Spleen (tissue), 11 donors: ENCODE data around the gene MEI1. TPM values are rescaled to one million over a fixed set of nuclear protein-coding genes. Genes with fewer than 3 reads are reported as not detected.

Experiments
- DNase-seq: peaks from one replicate; pipeline ENCODE4 v3.0.0-alpha.2; 2020
- H3K27ac ChIP-seq, 8 donors: fragments of 200-600 bp; sonication (generic) in 7 of 8; 1 replicate in 4 of 8; 2 replicates in 4 of 8; pipeline versions ENCODE4 v1.5.0 to v1.8.0; 2016 to 2021; ENCODE audit warnings: inconsistent platforms in 4 of 8, mild to moderate bottlenecking in 4 of 8, moderate library complexity in 1 of 8
- H3K27me3 ChIP-seq, 7 donors: fragments of 200-600 bp; sonication (generic) in 6 of 7; replicated peaks in 1 of 7; 1 replicate in 4 of 7; 2 replicates in 3 of 7; pipeline versions ENCODE4 v1.5.0 to v1.8.0; 2016 to 2021; ENCODE audit warnings: inconsistent platforms in 3 of 7, mild to moderate bottlenecking in 1 of 7
- H3K36me3 ChIP-seq, 6 donors: fragments of 200-600 bp; sonication (generic) in 5 of 6; 1 replicate in 4 of 6; 2 replicates in 2 of 6; pipeline versions ENCODE4 v1.5.0 to v1.8.0; 2016 to 2021; ENCODE audit warnings: inconsistent platforms in 2 of 6
- H3K4me1 ChIP-seq, 6 donors: fragments of 200-600 bp; sonication (generic) in 5 of 6; 1 replicate in 3 of 6; 2 replicates in 3 of 6; pipeline versions ENCODE4 v1.5.0 to v1.8.0; 2016 to 2021; ENCODE audit warnings: inconsistent platforms in 3 of 6
- H3K4me3 ChIP-seq, 8 donors: fragments of 200-600 bp; sonication (generic) in 7 of 8; 1 replicate in 4 of 8; 2 replicates in 4 of 8; pipeline versions ENCODE4 v1.5.0 to v1.8.0; 2016 to 2021; ENCODE audit warnings: inconsistent platforms in 4 of 8, mild to moderate bottlenecking in 4 of 8, moderate library complexity in 2 of 8
- H3K9me3 ChIP-seq, 8 donors: fragments of 200-600 bp; sonication (generic) in 7 of 8; 1 replicate in 4 of 8; 2 replicates in 4 of 8; pipeline versions ENCODE4 v1.5.0 to v1.8.0; 2016 to 2021; ENCODE audit warnings: inconsistent platforms in 4 of 8
- POLR2A ChIP-seq, 3 donors: fragments of 450-650 bp; IDR thresholded peaks; one replicate each; pipeline ENCODE4 v1.5.1; 2017; ENCODE audit warnings: antibody characterized with exemption in 3 of 3, mild to moderate bottlenecking in 1 of 3
- POLR2AphosphoS5 ChIP-seq, 3 donors: sonication (generic); formaldehyde crosslinking; IDR thresholded peaks; one replicate each; pipeline ENCODE4 v1.5.1; 2017; ENCODE audit warnings: antibody characterized with exemption in 3 of 3
- WGBS, 5 donors: extraction: QIAGEN DNeasy Blood & Tissue Kit in 3 of 5; methylation state at CpG; one replicate each; pipeline versions ENCODE4 v1.1.5 to v1.1.7; 2013 to 2018; 5-methylcytosine and 5-hydroxymethylcytosine counted together
- intact Hi-C: fragments of 100-400 bp; cut with DNase I; formaldehyde crosslinking; loops from one replicate; pipeline ENCODE4 v1.15.0; 2023; ENCODE audit warnings: low total_unique reads
- polyA plus RNA-seq, 3 donors: library from polyadenylated mRNA; stranded (reverse); fragments of 200-250 nt; gene quantifications; one replicate each; pipeline ENCODE4 v1.2.1, GENCODE V29; 2013
- total RNA-seq, 7 donors: library from RNA; depleted of rRNA in 3 of 7; stranded (reverse); fragments of >200 nt in 3 of 7; fragmentation: NEBNext Ultra II Directional in 4 of 7; extraction: Animal tissue kit (Norgen Biotek cat#: 25700) in 4 of 7; gene quantifications; one replicate each; pipeline versions ENCODE4 v1.1.0 to v1.2.1, GENCODE V29; 2016 to 2021
- TF ChIP-seq, protein P1 (sequence below), 11 experiments: fragments of 200-600 bp in 7 of 11; fragments of 450-650 bp in 4 of 11; sonication (generic) in 4 of 11; IDR thresholded peaks in 8 of 11; conservative IDR thresholded peaks in 3 of 11; 1 replicate in 7 of 11; 2 replicates in 4 of 11; pipeline versions ENCODE4 v1.4.0 to v1.8.0; 2016 to 2021; ENCODE audit warnings: antibody characterized with exemption in 11 of 11, inconsistent platforms in 4 of 11, mild to moderate bottlenecking in 1 of 11
- donor health status: healthy with polysubstance abuse.
- donor health status: DM: no; HTN: no; CAD: no; lungs with moderate emphysema.
- donor health status: DM: no; HTN: no; CAD: no.
- donor health status: Bipolar disorder and iron deficiency.
- donor health status: healthy.
- donor health status: DM: no; HTN: no; CAD: no.
- donor health status: DM: yes; HTN: yes; CAD: no.

The MEI1 gene
- total and polyA plus RNA-seq, 10 donors = 17.7 to 56.5 (median 22.1) TPM

DNA sequence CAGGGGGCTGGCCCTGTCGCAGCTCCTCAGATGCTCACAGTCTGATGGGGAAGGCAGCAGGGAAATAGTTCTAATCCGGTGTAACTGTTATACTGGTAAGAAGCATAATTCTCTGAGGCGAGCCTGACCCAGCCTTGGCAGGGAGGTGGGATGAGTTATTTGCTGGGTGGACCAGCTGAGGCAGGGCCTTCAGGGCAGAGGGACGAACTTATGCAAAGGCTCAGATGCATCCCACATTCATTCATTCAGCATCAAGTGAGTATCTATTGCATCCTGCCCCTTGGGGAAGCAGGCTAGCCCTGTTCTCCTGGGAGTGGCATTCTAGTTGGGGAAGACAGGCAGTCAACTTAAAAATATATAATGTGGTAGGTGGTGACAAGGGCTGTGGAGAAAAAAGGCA is 120.0 kb downstream of the MEI1 start:
- H3K36me3 ChIP-seq = peaks cover 0 to 70% (median 5%) of the 10 kb centered on the region in 6 donors
- no peak overlapping the region for H3K27ac ChIP-seq
- DNase-seq = no peak
- H3K27me3 ChIP-seq = no peaks in the 10 kb centered on the region
- TF ChIP-seq, protein P1, sequence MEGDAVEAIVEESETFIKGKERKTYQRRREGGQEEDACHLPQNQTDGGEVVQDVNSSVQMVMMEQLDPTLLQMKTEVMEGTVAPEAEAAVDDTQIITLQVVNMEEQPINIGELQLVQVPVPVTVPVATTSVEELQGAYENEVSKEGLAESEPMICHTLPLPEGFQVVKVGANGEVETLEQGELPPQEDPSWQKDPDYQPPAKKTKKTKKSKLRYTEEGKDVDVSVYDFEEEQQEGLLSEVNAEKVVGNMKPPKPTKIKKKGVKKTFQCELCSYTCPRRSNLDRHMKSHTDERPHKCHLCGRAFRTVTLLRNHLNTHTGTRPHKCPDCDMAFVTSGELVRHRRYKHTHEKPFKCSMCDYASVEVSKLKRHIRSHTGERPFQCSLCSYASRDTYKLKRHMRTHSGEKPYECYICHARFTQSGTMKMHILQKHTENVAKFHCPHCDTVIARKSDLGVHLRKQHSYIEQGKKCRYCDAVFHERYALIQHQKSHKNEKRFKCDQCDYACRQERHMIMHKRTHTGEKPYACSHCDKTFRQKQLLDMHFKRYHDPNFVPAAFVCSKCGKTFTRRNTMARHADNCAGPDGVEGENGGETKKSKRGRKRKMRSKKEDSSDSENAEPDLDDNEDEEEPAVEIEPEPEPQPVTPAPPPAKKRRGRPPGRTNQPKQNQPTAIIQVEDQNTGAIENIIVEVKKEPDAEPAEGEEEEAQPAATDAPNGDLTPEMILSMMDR (IDR thresholded peaks at IDR 0.05 in 8 of 11, conservative IDR thresholded peaks at IDR 0.05 in 3 of 11) = no peak
- TF ChIP-seq POLR2AphosphoS5 (IDR thresholded peaks at IDR 0.05) (no peak), POLR2A (IDR thresholded peaks at IDR 0.05) (no peak)
- H3K4me1 ChIP-seq = peaks cover 0 to 18% (median 4%) of the 10 kb centered on the region in 6 donors
- 91 to 99% (median 94%) methylated on average over 4 of the region's 4 CpGs for WGBS, 5 donors
- intact Hi-C loops = no loop called here
- no peak overlapping the region for H3K4me3 ChIP-seq
- H3K9me3 ChIP-seq = no peaks in the 10 kb centered on the region

DNA sequence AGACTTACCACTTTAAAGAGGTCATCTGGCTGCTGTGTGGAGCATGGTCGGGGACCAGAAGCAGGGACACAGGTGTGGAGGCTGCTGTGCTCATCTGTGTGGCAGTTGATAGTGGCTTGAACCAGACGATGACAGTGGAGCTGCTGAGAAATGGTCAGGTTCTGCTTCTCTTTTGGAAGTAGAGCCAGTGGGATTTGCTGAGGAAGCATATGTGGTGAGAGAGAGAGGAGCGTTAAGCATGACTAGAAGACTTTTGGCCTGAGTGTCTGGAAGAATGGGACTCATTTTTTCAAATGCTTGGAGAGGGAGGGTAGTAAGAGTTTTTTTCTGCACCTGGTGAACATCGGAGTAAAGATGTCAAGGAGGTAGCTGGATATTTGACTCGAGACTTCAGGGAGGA is 121.1 kb downstream of the MEI1 start:
- Histone ChIP-seq H3K4me3 (no peak overlapping the region), H3K4me1 (peaks cover 0 to 30% (median 11%) of the 10 kb centered on the region in 6 donors), H3K27me3 (no peaks in the 10 kb centered on the region), H3K36me3 (peaks cover 0 to 61% (median 5%) of the 10 kb centered on the region in 6 donors), H3K9me3 (no peaks in the 10 kb centered on the region), H3K27ac (no peak overlapping the region)
- no peak for DNase-seq
- WGBS, 5 donors = 87 to 97% (median 88%) methylated on average over 5 of the region's 5 CpGs
- intact Hi-C loops = loop anchor here (5.0 kb wide), 1 partner anchor 122 kb away; no protein-coding TSS in a partner anchor
- TF ChIP-seq POLR2AphosphoS5 (IDR thresholded peaks at IDR 0.05) = no peak
- TF ChIP-seq POLR2A (IDR thresholded peaks at IDR 0.05) = no peak
- TF ChIP-seq, protein P1 (IDR thresholded peaks at IDR 0.05 in 8 of 11, conservative IDR thresholded peaks at IDR 0.05 in 3 of 11) = no peak

DNA sequence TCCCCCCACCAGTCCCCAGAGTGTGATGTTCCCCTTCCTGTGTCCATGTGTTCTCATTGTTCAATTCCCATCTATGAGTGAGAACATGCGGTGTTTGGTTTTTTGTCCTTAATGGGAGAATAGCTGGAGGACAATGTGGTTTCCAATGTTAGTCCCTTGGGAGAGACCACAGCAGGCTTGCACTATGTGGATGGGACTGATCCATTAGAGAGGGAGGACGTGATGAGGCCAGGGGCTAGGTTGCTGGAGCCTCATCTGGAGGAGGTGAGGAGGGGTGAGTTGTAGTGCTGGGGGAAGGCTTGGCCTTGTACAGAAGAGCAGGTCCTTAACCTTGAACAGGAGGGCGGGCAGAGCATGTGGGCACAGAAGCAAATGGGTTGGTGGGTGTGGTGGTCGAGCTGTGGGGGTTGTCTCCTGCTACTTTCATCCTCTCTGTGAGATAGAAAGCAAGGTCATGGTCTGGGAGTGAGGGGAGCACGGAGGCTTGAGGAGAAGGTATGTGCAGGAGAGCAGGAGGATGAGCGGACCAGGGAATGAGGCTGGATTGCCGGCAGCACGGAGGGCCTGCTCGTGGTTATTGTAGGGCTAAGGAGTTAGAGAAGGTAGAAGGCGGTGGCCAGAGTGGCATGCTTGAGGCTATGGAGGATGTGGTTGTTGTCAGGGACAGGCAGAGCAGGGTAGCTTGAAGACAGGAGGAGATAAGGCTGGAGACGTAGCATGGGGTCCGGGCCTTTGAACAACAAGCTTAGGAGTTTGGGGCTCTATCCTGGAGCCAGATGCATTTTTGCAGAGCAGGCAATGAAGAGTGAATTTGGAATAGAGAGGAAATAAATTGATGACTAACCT is 122.4 kb downstream of the MEI1 start:
- 90 to 92% (median 91%) methylated on average over 12 of the region's 12 CpGs for WGBS, 5 donors
- H3K27me3 ChIP-seq = no peaks in the 10 kb centered on the region
- DNase-seq = no peak
- peaks cover 4 to 43% (median 24%) of the 10 kb centered on the region in 6 donors for H3K4me1 ChIP-seq
- no peak overlapping the region for H3K4me3 ChIP-seq
- H3K36me3 ChIP-seq = peaks cover 0 to 61% (median 3%) of the 10 kb centered on the region in 6 donors
- TF ChIP-seq POLR2A (IDR thresholded peaks at IDR 0.05) (no peak), POLR2AphosphoS5 (IDR thresholded peaks at IDR 0.05) (no peak)
- TF ChIP-seq, protein P1 (IDR thresholded peaks at IDR 0.05 in 8 of 11, conservative IDR thresholded peaks at IDR 0.05 in 3 of 11) = no peak
- H3K27ac ChIP-seq = no peak overlapping the region
- H3K9me3 ChIP-seq = no peaks in the 10 kb centered on the region
- intact Hi-C loops = loop anchor here (5.0 kb wide), 1 partner anchor 121 kb away; no protein-coding TSS in a partner anchor
